Measurements from ENCODE around the gene C4BPB. TPM values are rescaled to one million over a fixed set of nuclear protein-coding genes. Genes with fewer than 3 reads are reported as not detected.

Gene C4BPB
- total RNA-seq, 1 experiment from 2014 or later: not detected

DNA sequence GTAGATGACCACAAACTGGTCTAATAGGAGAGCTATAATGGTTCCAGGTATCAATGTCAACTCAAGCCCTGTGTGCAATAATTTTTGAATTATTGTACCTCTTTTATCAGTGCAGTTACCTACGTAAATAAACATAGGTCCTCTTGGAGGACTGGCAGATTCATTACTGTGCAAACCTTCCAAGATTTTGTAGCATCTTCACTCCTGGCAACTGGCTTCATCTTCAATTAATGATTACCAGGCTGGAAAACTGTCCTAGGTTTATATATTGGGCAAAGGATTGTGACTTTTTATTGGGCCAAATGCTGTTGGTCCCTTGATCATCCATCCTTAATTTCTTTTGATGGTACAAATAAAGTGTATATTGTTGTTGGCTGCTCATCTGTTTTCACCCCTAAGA, 51.0 kb downstream of the C4BPB start:
- Histone ChIP-seq H3K4ac (ENCODE audit: low read depth, low read length) (no peak overlapping the region), H3K18ac (ENCODE audit: insufficient read length, low read depth, low read length) (no peak overlapping the region), H4K5ac (ENCODE audit: insufficient read length, low read depth, low read length) (no peak overlapping the region), H2BK20ac (ENCODE audit: low read depth, low read length, poor library complexity, severe bottlenecking) (no peak overlapping the region), H3K27me3 (ENCODE audit: insufficient read depth, low read length) (no peaks in the 10 kb centered on the region), H3K4me2 (ENCODE audit: insufficient read depth, insufficient read length, low read length) (no peak overlapping the region), H3K9ac (ENCODE audit: extremely low read depth, insufficient read length, low read length) (no peak overlapping the region), H3K4me1 (ENCODE audit: insufficient read depth, low read length) (no peaks in the 10 kb centered on the region), H3K79me1 (ENCODE audit: insufficient read depth, low read depth, low read length, poor library complexity, severe bottlenecking) (no peaks in the 10 kb centered on the region), H3K23me2 (ENCODE audit: insufficient read length, low read depth, low read length, poor library complexity, severe bottlenecking) (no peaks in the 10 kb centered on the region), H3K56ac (ENCODE audit: insufficient read length, low read depth, low read length) (no peak overlapping the region), H2BK15ac (ENCODE audit: low read depth, low read length) (no peak overlapping the region), H2BK12ac (ENCODE audit: insufficient read length, low read depth, low read length) (no peak overlapping the region), H2BK120ac (ENCODE audit: low read depth, low read length, poor library complexity, severe bottlenecking) (no peak overlapping the region), H3K9me3 (ENCODE audit: control insufficient read depth, low read depth, low read length) (no peaks in the 10 kb centered on the region), H3K79me2 (ENCODE audit: insufficient read depth, low read length) (no peaks in the 10 kb centered on the region), H3K14ac (ENCODE audit: insufficient read depth, low read length) (no peak overlapping the region), H3T11ph (ENCODE audit: low read length) (no peak overlapping the region), H4K20me1 (ENCODE audit: control insufficient read depth, insufficient read depth, insufficient read length) (no peaks in the 10 kb centered on the region), H3K23ac (ENCODE audit: insufficient read length, low read depth, low read length) (no peak overlapping the region), H4K91ac (ENCODE audit: insufficient read length, low read depth, low read length) (no peak overlapping the region), H2AFZ (ENCODE audit: low read length) (no peak overlapping the region), H4K8ac (replicated peaks; ENCODE audit: insufficient read length, low read depth, low read length) (no peak overlapping the region), H3K27ac (ENCODE audit: insufficient read length, low read depth, low read length) (no peak overlapping the region), H2AK5ac (ENCODE audit: insufficient read length, low read length) (no peak overlapping the region), H2BK5ac (ENCODE audit: insufficient read length, low read length) (no peak overlapping the region)
- Mint-ChIP-seq H3K4me1 (no peaks in the 10 kb centered on the region), H3K36me3 (ENCODE audit: insufficient read depth in 1 of 3, low read depth in 3 of 3) (no peaks in the 10 kb centered on the region), H3K9me3 (no peaks in the 10 kb centered on the region), H3K27me3 (ENCODE audit: low read depth) (no peaks in the 10 kb centered on the region), H3K4me3 (no peak overlapping the region), H3K27ac (no peak overlapping the region)
- no CpG with 5 or more reads among the region's 1 CpG for WGBS (ENCODE audit: extremely low coverage, insufficient read length, low lambda C conversion rate)
- no peak for DNase-seq
- TF ChIP-seq, protein P1, sequence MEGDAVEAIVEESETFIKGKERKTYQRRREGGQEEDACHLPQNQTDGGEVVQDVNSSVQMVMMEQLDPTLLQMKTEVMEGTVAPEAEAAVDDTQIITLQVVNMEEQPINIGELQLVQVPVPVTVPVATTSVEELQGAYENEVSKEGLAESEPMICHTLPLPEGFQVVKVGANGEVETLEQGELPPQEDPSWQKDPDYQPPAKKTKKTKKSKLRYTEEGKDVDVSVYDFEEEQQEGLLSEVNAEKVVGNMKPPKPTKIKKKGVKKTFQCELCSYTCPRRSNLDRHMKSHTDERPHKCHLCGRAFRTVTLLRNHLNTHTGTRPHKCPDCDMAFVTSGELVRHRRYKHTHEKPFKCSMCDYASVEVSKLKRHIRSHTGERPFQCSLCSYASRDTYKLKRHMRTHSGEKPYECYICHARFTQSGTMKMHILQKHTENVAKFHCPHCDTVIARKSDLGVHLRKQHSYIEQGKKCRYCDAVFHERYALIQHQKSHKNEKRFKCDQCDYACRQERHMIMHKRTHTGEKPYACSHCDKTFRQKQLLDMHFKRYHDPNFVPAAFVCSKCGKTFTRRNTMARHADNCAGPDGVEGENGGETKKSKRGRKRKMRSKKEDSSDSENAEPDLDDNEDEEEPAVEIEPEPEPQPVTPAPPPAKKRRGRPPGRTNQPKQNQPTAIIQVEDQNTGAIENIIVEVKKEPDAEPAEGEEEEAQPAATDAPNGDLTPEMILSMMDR (conservative IDR thresholded peaks at IDR 0.05): no peak
